ENCODE results near the gene KANK3.
"Not testable (repeated sequence)": the region's sequence is repeated elsewhere in the genome, so short reads cannot be mapped to it uniquely, and the experiment has no call there.

GRCh38 chr19:8376373-8376974 is 33.4 kb upstream of the KANK3 start:
- TF ChIP-seq, protein P1, sequence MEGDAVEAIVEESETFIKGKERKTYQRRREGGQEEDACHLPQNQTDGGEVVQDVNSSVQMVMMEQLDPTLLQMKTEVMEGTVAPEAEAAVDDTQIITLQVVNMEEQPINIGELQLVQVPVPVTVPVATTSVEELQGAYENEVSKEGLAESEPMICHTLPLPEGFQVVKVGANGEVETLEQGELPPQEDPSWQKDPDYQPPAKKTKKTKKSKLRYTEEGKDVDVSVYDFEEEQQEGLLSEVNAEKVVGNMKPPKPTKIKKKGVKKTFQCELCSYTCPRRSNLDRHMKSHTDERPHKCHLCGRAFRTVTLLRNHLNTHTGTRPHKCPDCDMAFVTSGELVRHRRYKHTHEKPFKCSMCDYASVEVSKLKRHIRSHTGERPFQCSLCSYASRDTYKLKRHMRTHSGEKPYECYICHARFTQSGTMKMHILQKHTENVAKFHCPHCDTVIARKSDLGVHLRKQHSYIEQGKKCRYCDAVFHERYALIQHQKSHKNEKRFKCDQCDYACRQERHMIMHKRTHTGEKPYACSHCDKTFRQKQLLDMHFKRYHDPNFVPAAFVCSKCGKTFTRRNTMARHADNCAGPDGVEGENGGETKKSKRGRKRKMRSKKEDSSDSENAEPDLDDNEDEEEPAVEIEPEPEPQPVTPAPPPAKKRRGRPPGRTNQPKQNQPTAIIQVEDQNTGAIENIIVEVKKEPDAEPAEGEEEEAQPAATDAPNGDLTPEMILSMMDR (IDR thresholded peaks at IDR 0.05), result not testable (repeated sequence)
- not testable (repeated sequence) for TF ChIP-seq POLR2A (IDR thresholded peaks at IDR 0.05)

Data from uterus (tissue), 2 donors.